ENCODE results near the gene ADD1.

GRCh38 chr4:2860391-2861348 lies 17.0 kb downstream of the ADD1 start:
- TF ChIP-seq CTCF (IDR thresholded peaks at IDR 0.05; ENCODE audit: low read depth, low read length, poor library complexity, severe bottlenecking) (no peak), EZH2phosphoT487 (IDR thresholded peaks at IDR 0.05; ENCODE audit: borderline replicate concordance, low read length) (no peak)

All from DOHH2 (cell line).